ENCODE measurements around the gene ZNF514. TPM values are rescaled to one million over a fixed set of nuclear protein-coding genes. Genes with fewer than 3 reads are reported as not detected.
"Not testable (repeated sequence)": the region's sequence is repeated elsewhere in the genome, so short reads cannot be mapped to it uniquely, and the experiment has no call there.

The ZNF514 gene
- total and polyA plus RNA-seq, 8 donors, result 5.7 to 37.5 (median 10.6) TPM

DNA sequence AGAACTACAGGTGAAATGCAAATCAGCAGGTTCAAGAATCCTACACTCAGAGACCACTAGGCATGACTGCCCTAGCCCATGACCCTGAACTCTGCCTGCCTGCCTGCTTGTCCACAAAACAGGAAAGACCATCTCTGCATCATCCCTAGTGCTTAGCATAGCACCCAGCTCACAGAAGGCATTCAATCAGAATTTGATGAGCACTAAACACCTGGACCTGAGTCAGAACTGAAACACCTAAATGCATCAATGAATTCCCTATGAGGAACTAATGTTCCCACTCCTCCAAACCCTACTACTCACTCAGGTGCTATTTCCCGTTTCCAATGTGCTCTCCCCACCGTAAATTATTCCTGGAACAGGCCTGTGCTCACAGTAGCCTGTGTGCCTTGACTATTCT lies 59.7 kb downstream of the ZNF514 start:
- Histone ChIP-seq H3K4me1 (no peaks in the 10 kb centered on the region), H3K4me3 (no peak overlapping the region), H3K27me3 (no peaks in the 10 kb centered on the region), H3K9me3 (no peaks in the 10 kb centered on the region), H3K36me3 (peaks cover 47 to 92% (median 86%) of the 10 kb centered on the region in 4 donors), H3K27ac (no peak overlapping the region)
- intact Hi-C loops (cut with DNase I; ENCODE audit: low total_unique reads), result no loop called here
- WGBS, 5 donors, result 92 to 100% (median 94%) methylated on average over 2 of the region's 2 CpGs
- DNase-seq, result no peak
- TF ChIP-seq CTCF (IDR thresholded peaks at IDR 0.05) (no peak), EP300 (IDR thresholded peaks at IDR 0.05) (no peak), POLR2A (IDR thresholded peaks at IDR 0.05) (no peak), POLR2AphosphoS5 (IDR thresholded peaks at IDR 0.05) (no peak)

DNA sequence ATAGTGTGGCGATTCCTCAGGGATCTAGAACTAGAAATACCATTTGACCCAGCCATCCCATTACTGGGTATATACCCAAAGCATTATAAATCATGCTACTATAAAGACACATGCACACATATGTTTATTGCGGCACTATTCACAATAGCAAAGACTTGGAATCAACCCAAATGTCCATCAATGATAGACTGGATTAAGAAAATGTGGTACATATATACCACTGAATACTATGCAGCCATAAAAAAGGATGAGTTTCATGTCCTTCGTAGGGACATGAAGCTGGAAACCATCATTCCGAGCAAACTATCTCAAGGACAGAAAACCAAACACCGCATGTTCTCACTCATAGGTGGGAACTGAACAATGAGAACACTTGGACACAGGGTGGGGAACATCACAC lies 61.4 kb downstream of the ZNF514 start:
- H3K36me3 ChIP-seq, result peaks cover 41 to 91% (median 85%) of the 10 kb centered on the region in 4 donors
- intact Hi-C loops (cut with DNase I; ENCODE audit: low total_unique reads); H3K4me1 ChIP-seq; H3K27ac ChIP-seq; H3K9me3 ChIP-seq; H3K4me3 ChIP-seq; DNase-seq; H3K27me3 ChIP-seq: not testable (repeated sequence)
- WGBS, 5 donors, result 94 to 98% (median 97%) methylated on average over 4 to 5 of the region's 5 CpGs

Other genes starting within 250 kb of the ZNF514 start
- gene MAL, start 134.1 kb downstream of the ZNF514 start, total RNA-seq, result 10 to 100 TPM in 3 of 5 donors, 1 to 10 TPM in 2; 3.2 to 95.5 (median 15.8) TPM
- gene MAL, start 134.1 kb downstream of the ZNF514 start, polyA plus RNA-seq, result 100 to 1,000 TPM in 1 of 3 donors, 10 to 100 TPM in 2; 14.8 to 198 (median 67.2) TPM
- 10 to 100 TPM; 28.6 to 75.2 (median 43.7) TPM for gene MRPS5, start 38.0 kb downstream of the ZNF514 start, total RNA-seq
- 10 to 100 TPM; 44.5 to 78.2 (median 49.8) TPM for gene MRPS5, start 38.0 kb downstream of the ZNF514 start, polyA plus RNA-seq
- 1 to 10 TPM in 4 of 5 donors, not detected in 1; 2.8 to 5.1 (median 3.8) TPM for gene ZNF2, start 6.0 kb upstream of the ZNF514 start, total RNA-seq
- gene ZNF2, start 6.0 kb upstream of the ZNF514 start, polyA plus RNA-seq, result 1 to 10 TPM; 1.5 to 1.7 (median 1.5) TPM
- gene ZNF892, start 47.7 kb upstream of the ZNF514 start, total RNA-seq, result 10 to 100 TPM in 1 of 5 donors, 1 to 10 TPM in 4; 1.2 to 12.5 (median 4.2) TPM
- under 1 TPM in 2 of 3 donors, not detected in 1; 0.23 to 0.62 TPM for gene ZNF892, start 47.7 kb upstream of the ZNF514 start, polyA plus RNA-seq
- gene PROM2, start 114.6 kb upstream of the ZNF514 start, total RNA-seq, result 100 to 1,000 TPM in 1 of 5 donors, 10 to 100 TPM in 4; 18.4 to 370 (median 62.2) TPM
- 10 to 100 TPM in 2 of 3 donors, 1 to 10 TPM in 1; 6.0 to 22.3 (median 14.5) TPM for gene PROM2, start 114.6 kb upstream of the ZNF514 start, polyA plus RNA-seq
- gene KCNIP3, start 137.5 kb upstream of the ZNF514 start, total RNA-seq, result 1 to 10 TPM in 3 of 5 donors, not detected in 2; 1.3 to 2.4 (median 1.6) TPM
- 1 to 10 TPM; 3.1 to 4.4 (median 3.9) TPM for gene KCNIP3, start 137.5 kb upstream of the ZNF514 start, polyA plus RNA-seq
- gene FAHD2A, start 242.9 kb upstream of the ZNF514 start, total RNA-seq, result 10 to 100 TPM; 11.7 to 40.7 (median 14.3) TPM
- 10 to 100 TPM; 26.2 to 31.1 (median 26.6) TPM for gene FAHD2A, start 242.9 kb upstream of the ZNF514 start, polyA plus RNA-seq